ENCODE results near the gene FOXN4.

DNA sequence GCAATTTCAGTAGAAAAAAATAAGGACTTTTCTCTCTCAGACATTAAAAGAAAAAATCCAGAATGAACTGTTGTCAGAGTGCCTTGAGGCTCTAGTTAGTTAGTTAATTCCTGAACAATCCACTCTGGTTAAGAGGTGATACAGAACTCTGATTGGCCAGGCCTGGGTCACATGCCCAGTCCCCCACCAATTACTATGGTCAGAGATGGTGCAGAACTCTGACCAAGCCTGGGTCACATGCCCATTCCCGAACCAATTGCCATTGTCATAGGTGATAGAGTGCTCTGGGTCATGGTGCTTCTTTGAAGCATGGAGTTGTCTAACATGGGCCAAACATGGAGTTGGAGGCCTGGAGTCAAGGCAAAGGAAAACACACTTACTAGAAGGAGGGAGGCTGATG, 27.5 kb upstream of the FOXN4 start:
- TF ChIP-seq, protein P1, sequence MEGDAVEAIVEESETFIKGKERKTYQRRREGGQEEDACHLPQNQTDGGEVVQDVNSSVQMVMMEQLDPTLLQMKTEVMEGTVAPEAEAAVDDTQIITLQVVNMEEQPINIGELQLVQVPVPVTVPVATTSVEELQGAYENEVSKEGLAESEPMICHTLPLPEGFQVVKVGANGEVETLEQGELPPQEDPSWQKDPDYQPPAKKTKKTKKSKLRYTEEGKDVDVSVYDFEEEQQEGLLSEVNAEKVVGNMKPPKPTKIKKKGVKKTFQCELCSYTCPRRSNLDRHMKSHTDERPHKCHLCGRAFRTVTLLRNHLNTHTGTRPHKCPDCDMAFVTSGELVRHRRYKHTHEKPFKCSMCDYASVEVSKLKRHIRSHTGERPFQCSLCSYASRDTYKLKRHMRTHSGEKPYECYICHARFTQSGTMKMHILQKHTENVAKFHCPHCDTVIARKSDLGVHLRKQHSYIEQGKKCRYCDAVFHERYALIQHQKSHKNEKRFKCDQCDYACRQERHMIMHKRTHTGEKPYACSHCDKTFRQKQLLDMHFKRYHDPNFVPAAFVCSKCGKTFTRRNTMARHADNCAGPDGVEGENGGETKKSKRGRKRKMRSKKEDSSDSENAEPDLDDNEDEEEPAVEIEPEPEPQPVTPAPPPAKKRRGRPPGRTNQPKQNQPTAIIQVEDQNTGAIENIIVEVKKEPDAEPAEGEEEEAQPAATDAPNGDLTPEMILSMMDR (IDR thresholded peaks at IDR 0.05; ENCODE audit: borderline replicate concordance, extremely low read depth, low read length, poor library complexity, severe bottlenecking) = no peak
- no peak for TF ChIP-seq EZH2 (IDR thresholded peaks at IDR 0.05; ENCODE audit: borderline replicate concordance, low read depth, low read length, severe bottlenecking)
